ENCODE data around the gene LEP. TPM values are rescaled to one million over a fixed set of nuclear protein-coding genes. Genes with fewer than 3 reads are reported as not detected.

LEP gene
- total and polyA plus RNA-seq, 2 of the 8 experiments (the other 6 are each of a cell fraction or from before 2014, with no cell fraction given), result not detected

- TF ChIP-seq CHD7 (IDR thresholded peaks at IDR 0.05; ENCODE audit: insufficient replicate concordance, low read length) (no peak), FOSL1 (IDR thresholded peaks at IDR 0.05; ENCODE audit: insufficient read depth, low read depth, low read length) (no peak), CBX8 (IDR thresholded peaks at IDR 0.05; ENCODE audit: borderline replicate concordance, low read depth, low read length) (no peak), NANOG (IDR thresholded peaks at IDR 0.05; ENCODE audit: insufficient read depth, low read depth, low read length, poor library complexity, severe bottlenecking) (no peak)
Observed at GRCh38 chr7:128253701-128254100, 12.6 kb downstream of the LEP start (continued).
